Measurements from ENCODE around the gene RASSF1. TPM values are rescaled to one million over a fixed set of nuclear protein-coding genes. Genes with fewer than 3 reads are reported as not detected.

The RASSF1 gene
- total RNA-seq, 1 donor from 2014 or later = 39.5 TPM

GRCh38 chr3:50297384-50297775, 43.3 kb downstream of the RASSF1 start:
- TF ChIP-seq CTCF (IDR thresholded peaks at IDR 0.05) = no peak
- intact Hi-C loops (cut with DNase I) = no loop called here
- H3K27ac ChIP-seq = no peak overlapping the region
- ATAC-seq (no peak), DNase-seq (no peak)
- H3K27me3 ChIP-seq (ENCODE audit: low read depth) = no peaks in the 10 kb centered on the region
- H3K4me3 ChIP-seq = no peak overlapping the region
- H3K9me3 ChIP-seq = no peaks in the 10 kb centered on the region
- H3K36me3 ChIP-seq = no peaks in the 10 kb centered on the region
- peaks cover 53% of the 10 kb centered on the region for H3K4me1 ChIP-seq

- no peak for ATAC-seq
- no peak for TF ChIP-seq CTCF (IDR thresholded peaks at IDR 0.05)
- DNase-seq = no peak
- H3K9me3 ChIP-seq = no peaks in the 10 kb centered on the region
- H3K27me3 ChIP-seq (ENCODE audit: low read depth) = no peaks in the 10 kb centered on the region
- H3K4me3 ChIP-seq = no peak overlapping the region
- H3K36me3 ChIP-seq = no peaks in the 10 kb centered on the region
- peaks cover 48% of the 10 kb centered on the region for H3K4me1 ChIP-seq
- H3K27ac ChIP-seq = no peak overlapping the region
- intact Hi-C loops (cut with DNase I) = no loop called here
These were observed 43.8 kb downstream of the RASSF1 start for GRCh38 chr3:50296721-50297383.

DNA sequence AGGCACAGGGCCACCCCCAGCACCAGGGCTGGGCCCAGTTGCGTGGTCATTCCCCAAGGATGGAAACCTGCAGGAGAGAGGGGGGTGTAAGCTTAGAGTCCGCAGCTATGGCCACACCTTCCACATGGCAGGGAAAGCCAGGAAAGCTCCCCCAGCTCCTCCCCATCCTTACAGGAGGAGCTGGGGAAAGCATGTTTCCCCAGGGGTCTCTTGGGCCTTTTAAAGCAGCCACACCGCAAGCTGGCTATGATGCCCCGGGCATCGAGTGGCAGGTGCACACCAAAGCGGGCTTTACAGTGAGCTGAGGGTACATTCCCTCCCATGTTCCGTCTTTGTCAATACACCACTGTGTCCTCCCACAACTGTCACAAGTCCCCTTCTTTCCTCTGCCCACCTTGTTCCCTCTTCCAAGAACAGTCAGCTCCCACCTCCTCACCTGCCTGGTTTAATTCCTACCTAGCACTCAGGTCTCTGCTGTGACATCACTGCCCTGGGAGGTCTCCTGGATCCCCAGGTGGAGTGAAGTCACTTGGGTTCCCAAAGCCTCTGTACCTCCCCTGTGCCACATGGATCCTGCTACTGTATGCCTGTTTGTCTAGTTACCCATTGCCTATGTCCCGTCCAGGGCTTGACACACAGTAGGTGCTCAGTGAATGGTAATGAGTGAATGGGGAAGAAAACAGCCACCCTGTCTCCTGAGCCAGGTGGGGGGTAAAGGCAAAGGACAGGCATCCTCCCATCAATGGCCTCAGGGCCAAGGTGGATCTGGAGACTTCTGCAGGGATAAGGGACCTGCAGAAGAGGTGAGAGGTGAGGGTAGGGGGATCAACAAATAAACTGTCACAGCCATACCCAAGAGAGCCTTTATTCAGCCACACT, 44.8 kb downstream of the RASSF1 start:
- H3K9me3 ChIP-seq = no peaks in the 10 kb centered on the region
- H3K36me3 ChIP-seq = no peaks in the 10 kb centered on the region
- H3K4me3 ChIP-seq = no peak overlapping the region
- ATAC-seq (no peak), DNase-seq (no peak)
- peaks cover 47% of the 10 kb centered on the region for H3K4me1 ChIP-seq
- no peaks in the 10 kb centered on the region for H3K27me3 ChIP-seq (ENCODE audit: low read depth)
- H3K27ac ChIP-seq = no peak overlapping the region
- TF ChIP-seq CTCF (IDR thresholded peaks at IDR 0.05) = no peak
- intact Hi-C loops (cut with DNase I) = no loop called here

- intact Hi-C loops (cut with DNase I) = no loop called here
- no peak for DNase-seq
- no peak for TF ChIP-seq CTCF (IDR thresholded peaks at IDR 0.05)
These were observed 45.9 kb downstream of the RASSF1 start for GRCh38 chr3:50294492-50295403.

GRCh38 chr3:50294089-50294488, 46.5 kb downstream of the RASSF1 start:
- Histone ChIP-seq H3K9me3 (no peaks in the 10 kb centered on the region), H3K4me1 (peaks cover 41% of the 10 kb centered on the region), H3K36me3 (peaks cover 15% of the 10 kb centered on the region), H3K27ac (no peak overlapping the region), H3K4me3 (no peak overlapping the region), H3K27me3 (ENCODE audit: low read depth) (no peaks in the 10 kb centered on the region)
- TF ChIP-seq CTCF (IDR thresholded peaks at IDR 0.05) = no peak
- DNase-seq (no peak), ATAC-seq (no peak)
- intact Hi-C loops (cut with DNase I) = no loop called here

More at GRCh38 chr3:50294492-50295403, 45.9 kb downstream of the RASSF1 start:
- H3K4me1 ChIP-seq = peaks cover 43% of the 10 kb centered on the region
- no peak overlapping the region for H3K4me3 ChIP-seq
- H3K36me3 ChIP-seq = peaks cover 8% of the 10 kb centered on the region
- ATAC-seq = no peak
- no peak overlapping the region for H3K27ac ChIP-seq
- no peaks in the 10 kb centered on the region for H3K9me3 ChIP-seq
- H3K27me3 ChIP-seq (ENCODE audit: low read depth) = no peaks in the 10 kb centered on the region

Measured in lower lobe of right lung (tissue), 2 donors.